Smooth muscle cell (in vitro differentiated cells): ENCODE results near the gene TYMP. TPM values are rescaled to one million over a fixed set of nuclear protein-coding genes. Genes with fewer than 3 reads are reported as not detected.

Experiments used
- DNase-seq: peaks from one replicate; lab custom pipeline; 2025; ENCODE audit not compliant: unreplicated experiment; lab: John Stamatoyannopoulos, UW
- H2AFZ ChIP-seq: fragments of 200-600 bp; sonication (generic); 2 replicates; pipeline ENCODE4 v1.6.0; 2016; ENCODE audit warnings: antibody characterized with exemption, low read depth, mild to moderate bottlenecking
- H3F3A ChIP-seq: fragments of 200-600 bp; sonication (generic); 2 replicates; pipeline ENCODE4 v1.6.0; 2017; ENCODE audit warnings: antibody characterized with exemption, low read depth
- H3K27ac ChIP-seq: fragments of 200-600 bp; sonication (generic); 2 replicates; pipeline ENCODE4 v1.5.1; 2016; ENCODE audit warnings: low read depth, mild to moderate bottlenecking
- H3K27me3 ChIP-seq: fragments of 200-600 bp; sonication (generic); 2 replicates; pipeline ENCODE4 v1.6.1; 2016; ENCODE audit warnings: low read depth, mild to moderate bottlenecking
- H3K36me3 ChIP-seq: fragments of 200-600 bp; sonication (generic); 2 replicates; pipeline ENCODE4 v1.5.1; 2016; ENCODE audit warnings: low read depth
- H3K4me1 ChIP-seq: fragments of 200-600 bp; sonication (generic); 2 replicates; pipeline ENCODE4 v1.5.1; 2016; ENCODE audit warnings: low read depth
- H3K4me2 ChIP-seq: fragments of 200-600 bp; sonication (generic); 2 replicates; pipeline ENCODE4 v1.6.0; 2016; ENCODE audit warnings: mild to moderate bottlenecking
- H3K4me3 ChIP-seq: fragments of 200-600 bp; sonication (generic); 2 replicates; pipeline ENCODE4 v1.5.1; 2016; ENCODE audit warnings: mild to moderate bottlenecking
- H3K79me2 ChIP-seq: fragments of 200-600 bp; sonication (generic); 2 replicates; pipeline ENCODE4 v1.6.0; 2016; ENCODE audit warnings: low read depth, mild to moderate bottlenecking
- H3K9ac ChIP-seq: fragments of 200-600 bp; sonication (generic); 2 replicates; pipeline ENCODE4 v1.6.0; 2016; ENCODE audit warnings: low read depth
- H3K9me3 ChIP-seq: fragments of 200-600 bp; sonication (generic); replicated peaks from 2 replicates; pipeline ENCODE4 v1.5.1; 2016; ENCODE audit warnings: low read depth
- H4K20me1 ChIP-seq: fragments of 200-600 bp; sonication (generic); 2 replicates; pipeline ENCODE4 v1.6.0; 2016; ENCODE audit warnings: low read depth
- WGBS: methylation state at CpG from one replicate; pipeline ENCODE4 v1.1.7; 2016; ENCODE audit warnings: low lambda C conversion rate; 5-methylcytosine and 5-hydroxymethylcytosine counted together
- polyA plus RNA-seq: library from polyadenylated mRNA; unstranded; fragments of >200 nt; fragmentation: Nextera tagmentation; extraction: Ambion mirVana; gene quantifications from 2 replicates; pipeline ENCODE4 v1.2.1, GENCODE V29; 2016
- total RNA-seq: library from RNA; depleted of rRNA; stranded (reverse); fragments of >200 nt; gene quantifications from 2 replicates; pipeline ENCODE4 v1.2.3, GENCODE V29; 2014
- TF ChIP-seq, protein P1 (sequence below): fragments of 200-600 bp; sonication (generic); IDR thresholded peaks from 2 replicates; pipeline ENCODE4 v1.5.1; 2017; ENCODE audit warnings: borderline replicate concordance, mild to moderate bottlenecking, antibody characterized with exemption; ENCODE audit not compliant: insufficient read depth, poor library complexity, severe bottlenecking

TYMP gene
- total and polyA plus RNA-seq, 2 experiments from 2014 or later = 87.4 to 287 TPM

DNA sequence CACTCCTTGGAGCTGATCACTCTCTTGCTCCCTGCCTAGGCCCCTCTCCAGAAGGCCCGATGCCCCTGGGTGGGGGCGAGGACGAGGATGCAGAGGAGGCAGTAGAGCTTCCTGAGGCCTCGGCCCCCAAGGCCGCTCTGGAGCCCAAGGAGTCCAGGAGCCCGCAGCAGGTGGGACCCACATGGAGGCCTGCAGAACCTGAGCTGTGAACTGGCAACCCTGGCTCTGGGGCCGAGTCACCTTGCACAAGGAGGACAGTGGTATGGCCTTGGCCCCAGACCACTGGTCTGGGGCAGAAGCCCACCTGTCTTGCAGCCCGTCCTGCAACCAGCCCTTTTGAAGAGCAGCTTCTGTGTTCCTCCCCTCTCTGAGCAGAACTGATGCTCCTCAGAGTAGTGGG, 10.7 kb downstream of the TYMP start:
- TF ChIP-seq, protein P1, sequence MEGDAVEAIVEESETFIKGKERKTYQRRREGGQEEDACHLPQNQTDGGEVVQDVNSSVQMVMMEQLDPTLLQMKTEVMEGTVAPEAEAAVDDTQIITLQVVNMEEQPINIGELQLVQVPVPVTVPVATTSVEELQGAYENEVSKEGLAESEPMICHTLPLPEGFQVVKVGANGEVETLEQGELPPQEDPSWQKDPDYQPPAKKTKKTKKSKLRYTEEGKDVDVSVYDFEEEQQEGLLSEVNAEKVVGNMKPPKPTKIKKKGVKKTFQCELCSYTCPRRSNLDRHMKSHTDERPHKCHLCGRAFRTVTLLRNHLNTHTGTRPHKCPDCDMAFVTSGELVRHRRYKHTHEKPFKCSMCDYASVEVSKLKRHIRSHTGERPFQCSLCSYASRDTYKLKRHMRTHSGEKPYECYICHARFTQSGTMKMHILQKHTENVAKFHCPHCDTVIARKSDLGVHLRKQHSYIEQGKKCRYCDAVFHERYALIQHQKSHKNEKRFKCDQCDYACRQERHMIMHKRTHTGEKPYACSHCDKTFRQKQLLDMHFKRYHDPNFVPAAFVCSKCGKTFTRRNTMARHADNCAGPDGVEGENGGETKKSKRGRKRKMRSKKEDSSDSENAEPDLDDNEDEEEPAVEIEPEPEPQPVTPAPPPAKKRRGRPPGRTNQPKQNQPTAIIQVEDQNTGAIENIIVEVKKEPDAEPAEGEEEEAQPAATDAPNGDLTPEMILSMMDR = no peak
- WGBS = 98% methylated on average over 8 of the region's 8 CpGs

DNA sequence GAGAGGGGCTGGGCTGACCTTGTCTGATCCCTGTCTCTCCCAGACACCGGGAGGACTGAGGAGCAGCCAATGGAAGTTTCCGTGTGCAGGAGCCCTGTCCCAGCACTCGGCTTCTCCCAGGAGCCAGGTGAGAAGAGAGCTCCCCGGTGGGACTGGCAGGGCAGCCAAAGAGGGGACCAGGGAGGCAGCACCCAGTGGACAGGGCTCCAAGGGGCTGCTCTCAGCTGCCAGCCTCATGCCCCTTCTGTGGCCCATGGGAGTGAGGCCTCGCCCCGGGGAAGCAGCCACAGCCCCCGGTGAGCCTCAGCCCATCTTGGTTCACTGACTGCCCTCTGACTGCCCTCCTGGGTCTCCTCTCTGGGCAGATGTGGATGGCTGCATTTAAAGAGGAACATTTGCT, 11.2 kb downstream of the TYMP start:
- Histone ChIP-seq H3K4me1 (no peaks in the 10 kb centered on the region), H3K4me3 (no peak overlapping the region), H2AFZ (no peak overlapping the region), H3K79me2 (peaks cover 7% of the 10 kb centered on the region), H3F3A (no peaks in the 10 kb centered on the region), H3K27me3 (no peaks in the 10 kb centered on the region), H3K9me3 (no peaks in the 10 kb centered on the region), H3K36me3 (no peaks in the 10 kb centered on the region), H3K4me2 (no peak overlapping the region), H3K9ac (no peak overlapping the region), H3K27ac (no peak overlapping the region), H4K20me1 (peaks cover 20% of the 10 kb centered on the region)
- WGBS = 98% methylated on average over 7 of the region's 7 CpGs
- TF ChIP-seq, protein P1 = no peak
- no peak for DNase-seq

More for the DNA sequence above, 10.7 kb downstream of the TYMP start:
- Histone ChIP-seq H3F3A (peaks cover 4% of the 10 kb centered on the region), H4K20me1 (peaks cover 22% of the 10 kb centered on the region), H3K27ac (no peak overlapping the region), H3K9me3 (no peaks in the 10 kb centered on the region), H3K9ac (no peak overlapping the region), H3K36me3 (no peaks in the 10 kb centered on the region), H3K27me3 (no peaks in the 10 kb centered on the region), H2AFZ (no peak overlapping the region), H3K4me3 (no peak overlapping the region), H3K79me2 (peaks cover 7% of the 10 kb centered on the region), H3K4me2 (no peak overlapping the region), H3K4me1 (no peaks in the 10 kb centered on the region)
- DNase-seq = no peak

DNA sequence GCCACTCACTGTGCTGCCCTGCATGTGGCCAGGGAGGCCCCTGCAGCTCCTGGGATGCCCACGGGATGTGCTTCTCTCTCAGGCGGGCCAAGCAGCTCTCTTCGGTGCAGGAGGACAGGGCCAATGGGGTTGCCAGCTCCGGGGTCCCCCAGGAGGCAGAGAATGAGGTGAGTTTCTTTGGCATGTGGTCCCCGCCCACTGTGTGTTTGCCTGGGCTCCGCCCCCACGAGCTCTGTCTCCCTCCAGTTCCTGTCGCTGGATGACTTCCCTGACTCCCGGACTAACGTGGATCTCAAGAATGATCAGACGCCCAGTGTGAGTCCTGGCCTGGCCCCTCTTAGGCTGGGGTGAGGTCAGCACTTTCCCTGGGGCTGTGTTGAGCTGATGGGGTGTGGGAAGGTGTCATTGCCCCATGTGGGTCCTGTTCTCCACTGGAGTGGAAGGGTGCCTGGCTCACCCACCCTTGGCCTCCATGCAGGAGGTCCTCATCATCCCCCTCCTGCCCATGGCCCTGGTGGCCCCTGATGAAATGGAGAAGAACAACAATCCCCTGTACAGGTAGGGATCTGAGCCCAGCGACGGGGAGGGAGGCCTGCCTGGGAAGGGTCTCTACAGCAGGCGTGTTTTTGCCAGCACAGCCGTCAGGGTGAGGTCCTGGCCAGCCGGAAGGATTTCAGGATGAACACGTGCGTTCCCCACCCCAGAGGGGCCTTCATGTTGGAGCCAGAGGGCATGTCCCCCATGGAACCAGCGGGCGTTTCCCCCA, 12.1 kb downstream of the TYMP start:
- peaks cover 17% of the 10 kb centered on the region for H3K79me2 ChIP-seq
- no peak overlapping the region for H3K9ac ChIP-seq
- no peaks in the 10 kb centered on the region for H3K9me3 ChIP-seq
- no peak overlapping the region for H2AFZ ChIP-seq
- 94% methylated on average over 20 of the region's 20 CpGs for WGBS
- H3K36me3 ChIP-seq = no peaks in the 10 kb centered on the region
- no peak overlapping the region for H3K27ac ChIP-seq
- no peak overlapping the region for H3K4me3 ChIP-seq
- H3K27me3 ChIP-seq = no peaks in the 10 kb centered on the region
- H3F3A ChIP-seq = no peaks in the 10 kb centered on the region
- no peaks in the 10 kb centered on the region for H3K4me1 ChIP-seq
- TF ChIP-seq, protein P1 = no peak
- DNase-seq = no peak
- peaks cover 21% of the 10 kb centered on the region for H4K20me1 ChIP-seq
- no peak overlapping the region for H3K4me2 ChIP-seq

DNA sequence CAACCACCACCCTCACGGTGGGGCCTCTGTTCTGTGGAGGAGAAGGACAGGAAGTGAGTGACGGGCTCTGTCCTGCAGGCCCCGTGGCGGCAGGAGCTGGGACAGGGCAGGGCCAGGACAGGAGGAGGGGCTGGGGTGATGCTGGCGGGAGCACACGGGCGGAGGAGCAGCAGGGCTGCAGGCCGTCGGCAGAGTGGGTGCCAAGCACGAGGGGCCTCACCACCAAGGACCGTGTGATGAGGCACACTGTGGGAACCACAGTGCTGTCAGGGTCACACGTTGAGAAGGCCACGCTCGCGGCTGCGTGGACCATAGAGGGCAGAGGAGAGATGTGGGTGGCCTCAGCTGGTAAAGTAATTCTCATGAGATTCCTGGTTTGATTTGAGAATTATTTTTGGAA, 12.9 kb downstream of the TYMP start:
- H4K20me1 ChIP-seq = peaks cover 25% of the 10 kb centered on the region
- H3K79me2 ChIP-seq = peaks cover 24% of the 10 kb centered on the region

More for the DNA sequence above, 12.9 kb downstream of the TYMP start:
- no peaks in the 10 kb centered on the region for H3K36me3 ChIP-seq
- no peak for DNase-seq
- no peak overlapping the region for H3K9ac ChIP-seq
- no peak overlapping the region for H3K27ac ChIP-seq
- TF ChIP-seq, protein P1 = no peak
- no peak overlapping the region for H2AFZ ChIP-seq
- no peaks in the 10 kb centered on the region for H3F3A ChIP-seq
- no peaks in the 10 kb centered on the region for H3K4me1 ChIP-seq
- H3K4me3 ChIP-seq = no peak overlapping the region
- H3K27me3 ChIP-seq = no peaks in the 10 kb centered on the region
- H3K4me2 ChIP-seq = no peak overlapping the region
- H3K9me3 ChIP-seq = no peaks in the 10 kb centered on the region
- 98% methylated on average over 16 of the region's 16 CpGs for WGBS
